Stimulated activated CD8-positive, alpha-beta memory T cell treated with anti-CD3 and anti-CD28 coated beads, Interleukin-4, amount 100 ng/mL, for 1 hour (primary cell): ENCODE results near the gene CFAP45.
"Not testable (repeated sequence)": the region's sequence is repeated elsewhere in the genome, so short reads cannot be mapped to it uniquely, and the experiment has no call there.

Source experiments
- DNase-seq, 2 donors: peaks; one replicate each; pipeline ENCODE4 v3.0.0-alpha.2; 2020; ENCODE audit warnings: low read depth in 2 of 2, low spot score in 1 of 2

Gene CFAP45

DNA sequence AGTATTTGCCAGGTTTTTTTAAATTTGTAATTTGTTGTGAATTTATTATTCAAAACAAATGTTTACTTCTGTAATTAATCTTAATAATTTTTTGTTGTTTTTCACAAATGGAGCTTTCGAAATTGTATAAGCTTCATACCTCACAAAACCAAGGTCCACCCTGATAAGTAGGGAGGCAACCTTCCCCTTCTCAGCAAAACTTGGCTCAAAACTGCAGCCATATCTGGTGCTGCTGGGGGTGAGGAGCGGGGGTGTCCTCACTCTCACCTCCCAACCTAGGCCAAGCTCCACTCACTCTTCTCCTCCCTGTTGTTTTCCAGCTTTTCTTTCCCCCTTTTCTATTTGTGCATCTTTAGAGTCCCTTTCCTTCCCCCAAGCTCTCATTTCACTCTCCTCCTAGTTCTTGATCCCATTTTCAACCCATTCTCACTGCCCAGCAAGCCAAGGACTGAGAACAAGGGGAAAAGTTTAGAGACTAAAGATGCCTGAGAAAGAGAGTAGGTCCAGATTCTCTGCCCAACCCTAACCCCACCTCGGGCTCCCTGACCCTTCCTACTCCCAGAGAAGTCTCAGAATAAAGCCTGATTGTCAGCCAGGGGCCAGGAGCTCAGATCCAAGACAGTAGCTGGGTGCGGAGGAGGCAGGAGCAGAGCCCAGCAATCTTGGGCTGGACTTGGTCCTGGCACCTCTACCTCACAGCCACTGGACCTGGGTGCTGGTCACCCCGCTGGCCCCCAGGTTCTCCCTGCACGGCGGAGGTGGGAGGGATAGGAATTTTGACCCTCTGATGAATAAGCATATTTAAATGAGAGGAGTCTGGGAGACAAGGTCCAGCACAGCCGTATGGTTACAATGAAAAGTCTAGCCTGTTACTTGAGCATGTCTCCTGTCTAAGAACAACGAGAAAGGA, 8.3 kb upstream of the CFAP45 start:
- DNase-seq: no peak

DNA sequence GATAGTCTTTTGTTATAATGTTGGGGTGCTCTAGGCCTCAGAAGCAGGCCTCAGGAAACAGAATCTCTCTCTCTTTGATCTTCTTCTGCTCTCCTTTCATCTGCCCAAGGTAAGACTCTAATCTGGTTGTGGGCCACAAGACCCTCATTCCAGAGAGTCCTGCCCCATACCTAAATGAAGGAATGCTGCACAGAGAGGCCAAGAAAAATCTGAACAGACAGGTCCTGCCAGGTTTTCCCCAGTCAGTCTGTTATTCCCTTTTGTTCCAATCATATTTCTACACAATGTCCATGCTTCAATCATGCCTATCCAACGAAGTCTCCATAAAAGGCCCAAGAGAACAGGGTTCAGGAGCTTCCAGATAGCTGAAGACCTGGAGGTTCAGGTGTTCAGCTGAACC, 7.0 kb upstream of the CFAP45 start:
- DNase-seq: no peak

GRCh38 chr1:159904036-159904435, 4.1 kb upstream of the CFAP45 start:
- DNase-seq: not testable (repeated sequence)

- no peak for DNase-seq
Observed at GRCh38 chr1:159902541-159902940, 2.6 kb upstream of the CFAP45 start.

- no peak for DNase-seq
Observed at GRCh38 chr1:159900755-159901360, 893 bp upstream of the CFAP45 start.

DNA sequence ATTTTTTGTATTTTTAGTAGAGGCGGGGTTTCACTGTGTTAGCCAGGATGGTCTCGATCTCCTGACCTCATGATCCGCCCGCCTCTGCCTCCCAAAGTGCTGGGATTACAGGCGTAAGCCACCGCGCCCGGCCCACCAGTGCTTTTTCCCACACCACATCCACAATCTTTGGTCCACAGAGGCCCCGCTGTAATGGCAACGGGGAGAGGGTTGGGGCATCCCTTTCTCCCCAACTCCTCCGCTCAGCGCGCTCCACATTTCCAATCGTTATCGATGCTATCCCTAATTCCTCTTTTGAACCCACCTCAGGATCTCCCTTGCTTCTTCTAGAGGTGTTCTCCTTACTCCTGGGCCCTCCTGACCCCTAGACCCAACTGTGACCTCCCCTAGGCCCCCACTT, 331 bp downstream of the CFAP45 start:
- DNase-seq: not testable (repeated sequence)

DNA sequence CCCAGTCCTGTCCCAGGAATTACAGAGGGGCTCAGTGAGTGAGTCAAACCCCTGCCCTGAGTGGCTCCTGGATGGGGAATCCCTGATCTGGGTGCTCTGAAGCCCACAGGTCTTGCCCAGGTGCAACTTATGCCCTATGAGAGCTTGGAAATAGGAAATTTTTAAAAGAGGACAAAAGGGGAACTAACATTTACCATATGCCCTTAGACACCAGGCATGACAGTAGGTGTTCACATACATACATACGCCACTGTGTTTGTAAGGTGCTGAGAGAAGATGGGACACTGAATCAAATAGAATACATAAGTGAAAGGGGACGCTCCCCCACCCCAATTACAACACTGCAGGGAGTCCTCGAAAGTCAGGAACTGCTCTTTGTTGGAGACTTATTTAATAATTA, 1.4 kb downstream of the CFAP45 start:
- no peak for DNase-seq

GRCh38 chr1:159897962-159898361, 2.0 kb downstream of the CFAP45 start:
- DNase-seq: no peak

- no peak for DNase-seq
Observed at GRCh38 chr1:159896546-159896930, 3.4 kb downstream of the CFAP45 start.

DNA sequence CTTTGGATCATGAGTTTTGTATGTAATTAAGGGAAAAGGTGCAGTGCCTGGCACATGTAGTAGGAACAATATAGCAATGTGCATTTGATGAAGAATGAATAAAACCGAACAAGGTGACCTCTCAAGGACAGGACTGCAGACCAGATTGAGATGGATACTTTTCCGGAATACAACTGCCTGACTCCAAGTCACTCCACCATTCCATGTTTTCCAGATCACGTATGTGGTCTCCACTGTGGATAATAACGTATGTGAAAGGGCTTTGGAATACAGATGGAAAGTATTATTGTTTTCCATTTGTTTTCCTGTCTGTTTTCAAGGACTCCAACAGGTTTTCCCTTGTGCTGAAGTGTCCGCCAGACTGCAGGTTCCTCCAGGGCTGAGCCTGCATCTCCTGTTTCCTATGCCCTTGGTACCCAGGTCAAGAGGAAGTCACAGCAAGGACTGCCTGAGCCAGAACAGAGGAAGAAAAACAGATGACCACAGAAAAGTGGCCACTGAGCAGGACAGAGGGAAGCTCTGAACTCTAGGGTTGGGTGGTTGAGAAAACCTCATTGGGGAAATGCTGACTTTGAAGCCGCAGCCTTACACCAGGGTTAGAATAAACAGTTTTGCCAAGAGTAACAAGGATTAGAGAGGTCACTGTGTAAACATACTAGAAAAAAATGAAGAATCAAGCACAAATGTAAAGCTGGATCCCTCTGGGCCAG, 4.0 kb downstream of the CFAP45 start:
- DNase-seq: no peak

DNA sequence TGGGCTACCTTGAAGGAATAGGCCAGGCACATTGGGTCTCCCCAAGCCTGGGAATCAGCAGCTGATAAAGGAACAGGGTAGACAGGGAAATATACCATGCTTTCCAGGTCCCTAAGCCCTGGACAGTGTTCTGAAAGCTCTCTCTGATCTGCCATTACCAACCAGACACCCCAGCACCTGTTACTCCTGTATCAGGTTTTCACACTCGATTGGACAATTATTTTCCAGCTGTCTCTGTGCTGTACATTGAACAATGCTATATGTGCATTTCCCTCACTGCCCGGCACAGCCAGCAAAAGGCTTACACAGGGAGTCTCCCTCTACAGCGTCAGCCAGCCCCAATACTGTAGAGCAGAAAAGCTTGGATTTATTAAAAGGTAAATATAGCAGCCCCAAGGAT, 4.7 kb downstream of the CFAP45 start:
- DNase-seq: no peak

DNA sequence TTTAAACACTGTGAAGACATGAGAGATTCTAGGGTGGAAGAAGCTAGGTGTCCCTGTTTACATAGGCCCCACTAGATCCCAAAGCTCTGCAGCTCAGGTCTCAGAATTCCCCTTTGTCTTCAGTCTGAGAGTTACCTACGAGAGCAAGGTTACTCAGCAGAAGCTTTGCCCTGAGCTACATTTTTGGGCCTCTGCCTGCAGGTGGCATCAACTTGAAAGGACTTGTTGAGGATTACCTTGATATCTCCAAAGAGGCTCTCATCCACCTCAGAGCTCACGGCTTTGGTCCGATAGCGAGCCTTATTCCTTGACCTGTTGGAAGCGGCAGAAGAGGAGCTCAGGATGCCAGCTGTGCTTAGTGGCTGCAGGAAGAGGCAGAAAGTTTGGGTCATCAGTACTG, 7.0 kb downstream of the CFAP45 start:
- DNase-seq: no peak

- peak; percentile 52 to 65 for DNase-seq
Observed at GRCh38 chr1:159891275-159892157, 8.4 kb downstream of the CFAP45 start.

GRCh38 chr1:159890390-159890789, 9.6 kb downstream of the CFAP45 start:
- DNase-seq: no peak

GRCh38 chr1:159889821-159890252, 10.1 kb downstream of the CFAP45 start:
- no peak for DNase-seq

- no peak for DNase-seq
Observed at GRCh38 chr1:159889202-159889601, 10.8 kb downstream of the CFAP45 start.

DNA sequence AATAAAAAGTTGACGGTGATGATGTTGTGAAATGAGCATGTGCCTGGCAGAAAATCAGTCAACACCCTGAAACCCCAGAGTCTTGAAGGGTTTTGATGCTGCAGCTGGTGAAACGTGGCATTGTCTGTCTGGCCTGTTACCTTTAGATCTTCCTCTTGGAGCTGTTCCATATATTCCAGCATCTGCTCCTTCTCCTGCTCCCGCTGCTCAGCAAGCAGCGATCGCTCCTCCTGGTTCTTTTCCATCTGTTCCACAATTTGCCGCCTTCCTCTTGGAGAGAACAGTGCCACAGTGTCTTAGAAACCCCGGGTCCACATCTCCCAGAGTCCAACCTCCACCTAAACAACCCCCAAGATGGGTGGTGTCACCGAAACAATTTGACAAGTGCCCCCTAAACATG, 15.7 kb downstream of the CFAP45 start:
- no peak for DNase-seq

- DNase-seq: no peak
Observed at GRCh38 chr1:159883134-159883533, 16.8 kb downstream of the CFAP45 start.

DNA sequence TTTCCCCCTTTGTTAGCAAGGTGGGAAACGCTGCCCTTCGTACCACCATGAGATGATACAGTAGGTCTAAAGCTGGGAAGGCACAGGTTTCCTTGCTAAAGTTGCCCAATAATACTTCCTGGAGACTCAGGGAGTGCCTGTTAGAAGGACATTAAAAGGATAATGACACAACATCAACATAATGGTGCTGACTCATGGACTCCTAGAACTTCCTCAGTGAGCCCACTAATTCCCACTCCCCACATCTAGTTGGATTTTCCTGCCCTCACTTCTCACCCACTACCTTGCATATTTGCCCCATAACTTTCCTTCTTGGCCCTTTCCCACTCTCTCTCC, 17.5 kb downstream of the CFAP45 start:
- no peak for DNase-seq

DNA sequence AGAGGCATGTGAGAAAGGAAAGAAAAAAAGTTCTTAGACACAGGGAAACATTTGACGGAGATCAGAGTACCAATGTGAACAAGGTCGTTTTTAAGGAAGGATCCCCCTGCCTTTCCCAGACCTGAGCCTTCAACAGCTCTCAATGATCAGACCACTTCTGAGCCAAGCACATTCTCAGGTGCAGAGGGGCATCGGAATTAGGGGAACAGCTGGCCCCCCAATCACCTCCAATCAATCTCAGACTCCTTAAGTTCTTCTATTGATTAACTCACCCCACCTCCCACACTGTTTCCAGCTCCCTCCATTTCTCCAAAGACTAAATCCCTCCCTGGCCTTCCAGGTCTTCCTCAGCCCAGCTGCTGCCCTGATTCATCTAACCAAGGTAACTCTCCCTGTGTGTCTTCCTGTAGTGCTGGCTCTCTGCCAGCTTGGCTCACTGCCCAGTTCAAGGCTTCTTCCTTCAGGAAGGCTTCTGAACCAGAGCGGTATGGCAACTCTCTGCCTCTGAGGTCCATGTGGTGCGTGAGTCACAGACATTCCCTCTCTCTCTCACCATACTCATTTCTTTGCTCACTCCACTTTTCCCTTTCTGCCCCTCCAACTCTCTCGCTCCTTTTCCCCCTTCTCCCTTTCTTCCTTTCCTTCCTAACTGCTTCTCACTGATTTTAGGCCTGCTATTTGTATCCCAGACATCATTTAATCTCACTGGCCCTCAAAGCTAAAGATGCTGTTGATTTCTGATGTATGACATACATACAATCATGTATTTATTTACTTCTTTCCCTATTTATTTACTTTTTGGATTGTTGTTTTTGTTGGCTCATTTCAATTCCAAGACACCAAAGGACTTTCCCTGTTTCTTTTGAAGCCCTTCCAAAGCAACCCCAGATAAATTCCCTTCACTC, 18.1 kb downstream of the CFAP45 start:
- no peak for DNase-seq
